ENCODE results near the gene SERPINE1.

DNA sequence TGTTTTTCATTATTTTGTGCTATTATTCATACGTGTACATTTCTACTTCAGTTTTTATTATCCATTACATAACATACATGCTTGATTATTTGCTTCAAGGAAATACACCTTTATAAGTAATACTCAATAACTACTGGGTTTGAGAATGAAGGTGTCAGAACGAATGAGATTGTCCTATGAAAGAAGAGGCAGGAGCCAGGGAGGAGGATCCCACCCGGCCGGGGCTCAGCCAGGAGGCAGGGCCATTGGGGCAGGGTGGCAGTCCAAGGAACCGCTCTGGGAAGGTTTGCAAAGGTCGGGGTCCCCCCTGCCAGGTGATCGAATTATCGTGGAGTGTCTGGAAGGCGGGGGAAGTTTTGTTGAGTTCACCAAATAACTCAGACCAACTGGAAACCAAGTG is 32.5 kb upstream of the SERPINE1 start:
- TF ChIP-seq, protein P1, sequence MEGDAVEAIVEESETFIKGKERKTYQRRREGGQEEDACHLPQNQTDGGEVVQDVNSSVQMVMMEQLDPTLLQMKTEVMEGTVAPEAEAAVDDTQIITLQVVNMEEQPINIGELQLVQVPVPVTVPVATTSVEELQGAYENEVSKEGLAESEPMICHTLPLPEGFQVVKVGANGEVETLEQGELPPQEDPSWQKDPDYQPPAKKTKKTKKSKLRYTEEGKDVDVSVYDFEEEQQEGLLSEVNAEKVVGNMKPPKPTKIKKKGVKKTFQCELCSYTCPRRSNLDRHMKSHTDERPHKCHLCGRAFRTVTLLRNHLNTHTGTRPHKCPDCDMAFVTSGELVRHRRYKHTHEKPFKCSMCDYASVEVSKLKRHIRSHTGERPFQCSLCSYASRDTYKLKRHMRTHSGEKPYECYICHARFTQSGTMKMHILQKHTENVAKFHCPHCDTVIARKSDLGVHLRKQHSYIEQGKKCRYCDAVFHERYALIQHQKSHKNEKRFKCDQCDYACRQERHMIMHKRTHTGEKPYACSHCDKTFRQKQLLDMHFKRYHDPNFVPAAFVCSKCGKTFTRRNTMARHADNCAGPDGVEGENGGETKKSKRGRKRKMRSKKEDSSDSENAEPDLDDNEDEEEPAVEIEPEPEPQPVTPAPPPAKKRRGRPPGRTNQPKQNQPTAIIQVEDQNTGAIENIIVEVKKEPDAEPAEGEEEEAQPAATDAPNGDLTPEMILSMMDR (IDR thresholded peaks at IDR 0.05) = no peak
- no peak for TF ChIP-seq POLR2AphosphoS5 (IDR thresholded peaks at IDR 0.05; ENCODE audit: low read depth, low read length)
- TF ChIP-seq, protein P2, sequence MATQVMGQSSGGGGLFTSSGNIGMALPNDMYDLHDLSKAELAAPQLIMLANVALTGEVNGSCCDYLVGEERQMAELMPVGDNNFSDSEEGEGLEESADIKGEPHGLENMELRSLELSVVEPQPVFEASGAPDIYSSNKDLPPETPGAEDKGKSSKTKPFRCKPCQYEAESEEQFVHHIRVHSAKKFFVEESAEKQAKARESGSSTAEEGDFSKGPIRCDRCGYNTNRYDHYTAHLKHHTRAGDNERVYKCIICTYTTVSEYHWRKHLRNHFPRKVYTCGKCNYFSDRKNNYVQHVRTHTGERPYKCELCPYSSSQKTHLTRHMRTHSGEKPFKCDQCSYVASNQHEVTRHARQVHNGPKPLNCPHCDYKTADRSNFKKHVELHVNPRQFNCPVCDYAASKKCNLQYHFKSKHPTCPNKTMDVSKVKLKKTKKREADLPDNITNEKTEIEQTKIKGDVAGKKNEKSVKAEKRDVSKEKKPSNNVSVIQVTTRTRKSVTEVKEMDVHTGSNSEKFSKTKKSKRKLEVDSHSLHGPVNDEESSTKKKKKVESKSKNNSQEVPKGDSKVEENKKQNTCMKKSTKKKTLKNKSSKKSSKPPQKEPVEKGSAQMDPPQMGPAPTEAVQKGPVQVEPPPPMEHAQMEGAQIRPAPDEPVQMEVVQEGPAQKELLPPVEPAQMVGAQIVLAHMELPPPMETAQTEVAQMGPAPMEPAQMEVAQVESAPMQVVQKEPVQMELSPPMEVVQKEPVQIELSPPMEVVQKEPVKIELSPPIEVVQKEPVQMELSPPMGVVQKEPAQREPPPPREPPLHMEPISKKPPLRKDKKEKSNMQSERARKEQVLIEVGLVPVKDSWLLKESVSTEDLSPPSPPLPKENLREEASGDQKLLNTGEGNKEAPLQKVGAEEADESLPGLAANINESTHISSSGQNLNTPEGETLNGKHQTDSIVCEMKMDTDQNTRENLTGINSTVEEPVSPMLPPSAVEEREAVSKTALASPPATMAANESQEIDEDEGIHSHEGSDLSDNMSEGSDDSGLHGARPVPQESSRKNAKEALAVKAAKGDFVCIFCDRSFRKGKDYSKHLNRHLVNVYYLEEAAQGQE (IDR thresholded peaks at IDR 0.05; ENCODE audit: insufficient read depth in 1 of 2, low read depth in 2 of 2, low read length in 1 of 2) = no peak
